Parathyroid adenoma (tissue), 2 donors: ENCODE measurements around the gene GLS.

Experiments used
- H2AFZ ChIP-seq: fragments of 300-600 bp; sonication (generic); one replicate; pipeline ENCODE4 v1.7.0; 2017; ENCODE audit warnings: antibody characterized with exemption, mild to moderate bottlenecking
- H3K27ac ChIP-seq: fragments of 300-600 bp; sonication (generic); one replicate; pipeline ENCODE4 v1.7.0; 2017
- H3K27me3 ChIP-seq: fragments of 300-600 bp; sonication (generic); one replicate; pipeline ENCODE4 v1.7.0; 2017; ENCODE audit warnings: low read length; ENCODE audit not compliant: control insufficient read depth, insufficient read depth
- H3K36me3 ChIP-seq: fragments of 300-600 bp; sonication (generic); one replicate; pipeline ENCODE4 v1.7.0; 2017; ENCODE audit warnings: low read length; ENCODE audit not compliant: control insufficient read depth, insufficient read depth
- H3K4me1 ChIP-seq: fragments of 300-600 bp; sonication (generic); one replicate; pipeline ENCODE4 v1.7.0; 2017; ENCODE audit warnings: control low read depth
- H3K4me2 ChIP-seq: fragments of 300-600 bp; sonication (generic); one replicate; pipeline ENCODE4 v1.7.0; 2017; ENCODE audit warnings: low read length
- H3K4me3 ChIP-seq: fragments of 300-600 bp; sonication (generic); one replicate; pipeline ENCODE4 v1.7.0; 2017; ENCODE audit warnings: low read depth, low read length
- H3K79me2 ChIP-seq: fragments of 300-600 bp; sonication (generic); one replicate; pipeline ENCODE4 v1.7.0; 2017; ENCODE audit warnings: control low read depth
- H3K9ac ChIP-seq: fragments of 300-600 bp; sonication (generic); one replicate; pipeline ENCODE4 v1.7.0; 2017; ENCODE audit warnings: mild to moderate bottlenecking
- H3K9me3 ChIP-seq: fragments of 300-600 bp; sonication (generic); one replicate; pipeline ENCODE4 v1.7.0; 2017; ENCODE audit warnings: low read length; ENCODE audit not compliant: control insufficient read depth
- CTCF ChIP-seq: fragments of 300-600 bp; sonication (generic); IDR thresholded peaks from one replicate; pipeline ENCODE4 v1.7.0; 2017; ENCODE audit warnings: antibody characterized with exemption, mild to moderate bottlenecking
- donor health status: primary hyperparathyroidism.

GLS gene

DNA sequence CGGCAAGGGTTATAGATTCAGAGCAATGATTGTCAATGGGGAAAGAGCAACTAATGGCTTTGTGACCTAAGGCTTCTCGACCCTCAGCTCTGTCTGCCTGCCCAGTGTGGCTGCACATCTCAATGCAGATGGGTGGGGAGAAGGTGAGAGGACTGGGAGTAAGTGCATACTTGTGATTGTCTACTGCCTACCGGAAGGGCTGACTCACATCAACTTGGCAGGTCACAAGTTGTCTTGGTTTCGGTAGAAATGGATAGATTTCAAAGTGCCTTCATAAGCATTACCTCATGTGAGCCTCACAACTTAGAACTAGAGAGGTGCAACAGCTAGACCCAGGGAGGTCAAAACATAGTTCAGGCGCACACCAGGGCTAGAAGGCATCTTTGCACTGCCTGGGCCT, 104.0 kb downstream of the GLS start:
- no peak overlapping the region for H3K4me3 ChIP-seq
- no peaks in the 10 kb centered on the region for H3K36me3 ChIP-seq
- H3K27ac ChIP-seq: no peak overlapping the region
- TF ChIP-seq CTCF: no peak
- no peaks in the 10 kb centered on the region for H3K9me3 ChIP-seq
- H3K27me3 ChIP-seq: no peaks in the 10 kb centered on the region
- no peak overlapping the region for H2AFZ ChIP-seq
- H3K9ac ChIP-seq: no peak overlapping the region
- peaks cover 25% of the 10 kb centered on the region for H3K4me1 ChIP-seq
- no peak overlapping the region for H3K4me2 ChIP-seq
- H3K79me2 ChIP-seq: no peaks in the 10 kb centered on the region

DNA sequence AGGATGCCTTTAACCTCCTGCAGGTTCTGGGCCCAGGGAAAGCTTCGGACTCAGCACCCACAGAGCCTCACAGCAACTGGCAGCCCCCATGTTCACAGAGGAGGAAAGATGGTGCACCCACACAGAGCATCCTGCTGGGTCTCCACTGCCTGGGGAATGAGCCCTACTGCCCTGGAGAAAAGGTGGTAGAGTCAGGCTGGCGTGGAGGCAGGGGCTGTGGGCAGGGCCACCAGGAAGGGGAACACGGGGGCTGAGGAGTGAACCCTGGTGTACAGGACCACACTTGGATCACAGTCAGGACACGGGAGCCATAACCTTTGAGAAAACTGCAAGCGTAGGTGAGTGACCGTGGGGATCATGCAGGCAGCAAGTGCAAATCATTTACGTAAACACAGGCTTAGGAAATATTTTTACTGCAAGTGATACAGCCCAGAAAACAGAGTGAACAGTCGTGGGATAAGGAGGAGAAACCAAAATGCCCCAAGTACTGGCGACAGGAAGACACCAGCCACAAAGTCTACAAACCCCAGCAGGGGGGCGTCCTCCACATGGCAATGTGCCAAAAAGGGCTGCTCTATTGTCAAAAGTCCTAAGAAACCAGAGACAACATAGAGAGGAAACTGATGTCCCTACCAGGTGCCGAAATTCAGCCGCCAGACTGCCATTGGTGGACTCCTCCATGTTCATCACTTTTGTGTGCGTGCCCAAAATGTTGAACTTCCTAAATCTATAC, 105.8 kb downstream of the GLS start:
- TF ChIP-seq CTCF: no peak
- Histone ChIP-seq H3K27me3 (no peaks in the 10 kb centered on the region), H3K36me3 (no peaks in the 10 kb centered on the region), H2AFZ (no peak overlapping the region), H3K27ac (no peak overlapping the region), H3K79me2 (no peaks in the 10 kb centered on the region), H3K4me1 (peaks cover 12% of the 10 kb centered on the region), H3K4me3 (no peak overlapping the region), H3K9ac (no peak overlapping the region), H3K4me2 (no peak overlapping the region), H3K9me3 (no peaks in the 10 kb centered on the region)

- Histone ChIP-seq H3K4me3 (no peak overlapping the region), H3K27ac (no peak overlapping the region), H3K9ac (no peak overlapping the region), H3K36me3 (no peaks in the 10 kb centered on the region), H3K79me2 (no peaks in the 10 kb centered on the region), H3K4me1 (peaks cover 10% of the 10 kb centered on the region), H3K27me3 (no peaks in the 10 kb centered on the region), H3K4me2 (no peak overlapping the region), H3K9me3 (no peaks in the 10 kb centered on the region), H2AFZ (no peak overlapping the region)
- TF ChIP-seq CTCF: no peak
These were observed 106.5 kb downstream of the GLS start for GRCh38 chr2:190987116-190987515.

- H3K79me2 ChIP-seq: no peaks in the 10 kb centered on the region
- no peaks in the 10 kb centered on the region for H3K27me3 ChIP-seq
These were observed 107.3 kb downstream of the GLS start for GRCh38 chr2:190987938-190988337.

More at GRCh38 chr2:190987938-190988337, 107.3 kb downstream of the GLS start:
- Histone ChIP-seq H3K9ac (no peak overlapping the region), H3K4me1 (peaks cover 14% of the 10 kb centered on the region), H3K4me2 (no peak overlapping the region), H3K27ac (no peak overlapping the region), H3K9me3 (no peaks in the 10 kb centered on the region), H2AFZ (no peak overlapping the region), H3K4me3 (no peak overlapping the region), H3K36me3 (no peaks in the 10 kb centered on the region)
- TF ChIP-seq CTCF: no peak
